A549 (cell line): ENCODE measurements around the gene LBHD2.
"Not testable (repeated sequence)": the region's sequence is repeated elsewhere in the genome, so short reads cannot be mapped to it uniquely, and the experiment has no call there.

Experiments
- BCL3 ChIP-seq: fragments of >200 bp; sonication (Bioruptor Twin); formaldehyde crosslinking; IDR thresholded peaks from 3 replicates; pipeline ENCODE4 v1.6.1; 2016
- CHD2 ChIP-seq: fragments of 150-350 bp; IDR thresholded peaks from 2 replicates; pipeline ENCODE4 v1.6.1; 2014; ENCODE audit warnings: low read length; ENCODE audit not compliant: partially characterized antibody
- CTCF ChIP-seq: fragments of >200 bp; sonication (Bioruptor Twin); formaldehyde crosslinking; IDR thresholded peaks from 3 replicates; pipeline ENCODE4 v1.5.1; 2016
- EHMT2 ChIP-seq: fragments of 200-600 bp; sonication (generic); IDR thresholded peaks from 2 replicates; pipeline ENCODE4 v1.6.1; 2016; ENCODE audit warnings: antibody characterized with exemption, low read depth, mild to moderate bottlenecking, moderate library complexity
- FOSL2 ChIP-seq, 2 experiments: fragments of 450-650 bp in 1 of 2; fragments of >200 bp in 1 of 2; sonication (Bioruptor Twin) in 1 of 2; formaldehyde crosslinking; IDR thresholded peaks; 2 replicates each; pipeline versions ENCODE4 v1.5.0 to v1.6.1; 2016 to 2020; ENCODE audit warnings: mild to moderate bottlenecking in 1 of 2, moderate library complexity in 1 of 2
- HDAC2 ChIP-seq: fragments of 200-600 bp; sonication (generic); IDR thresholded peaks from 2 replicates; pipeline ENCODE4 v1.6.1; 2016
- JUN ChIP-seq, 2 experiments: fragments of >200 bp; sonication (Bioruptor Twin); formaldehyde crosslinking; IDR thresholded peaks; 2 replicates in 1 of 2; 3 replicates in 1 of 2; pipeline ENCODE4 v1.6.1; 2016 to 2017
- JUNB ChIP-seq: fragments of >200 bp; sonication (Bioruptor Twin); formaldehyde crosslinking; IDR thresholded peaks from 2 replicates; pipeline ENCODE4 v1.6.1; 2016
- KDM1A ChIP-seq: fragments of 200-600 bp; sonication (generic); IDR thresholded peaks from 2 replicates; pipeline ENCODE4 v1.6.1; 2016; ENCODE audit warnings: low read depth, mild to moderate bottlenecking
- MYC ChIP-seq: IDR thresholded peaks from 2 replicates; pipeline ENCODE4 v1.6.1; 2012; ENCODE audit warnings: mild to moderate bottlenecking, inconsistent platforms, low read length, improper control_type of control experiment, borderline replicate concordance
- POLR2A ChIP-seq: IDR thresholded peaks from 2 replicates; pipeline ENCODE4 v1.6.1; 2012; ENCODE audit warnings: mild to moderate bottlenecking, low read length
- POLR2AphosphoS2 ChIP-seq: conservative IDR thresholded peaks from 2 replicates; pipeline ENCODE4 v1.6.1; 2012; ENCODE audit warnings: low read length, improper control_type of control experiment, inconsistent platforms
- RAD21 ChIP-seq, 2 experiments: fragments of >200 bp in 1 of 2; sonication (Bioruptor Twin) in 1 of 2; formaldehyde crosslinking in 1 of 2; IDR thresholded peaks in 1 of 2; conservative IDR thresholded peaks in 1 of 2; 2 replicates in 1 of 2; 3 replicates in 1 of 2; pipeline ENCODE4 v1.6.1; 2012 to 2018; ENCODE audit warnings: inconsistent platforms in 1 of 2
- RCOR1 ChIP-seq: fragments of 150-350 bp; IDR thresholded peaks from 2 replicates; pipeline ENCODE4 v1.6.1; 2014; ENCODE audit warnings: antibody characterized with exemption, low read length, low read depth

- not testable (repeated sequence) for TF ChIP-seq CTCF; POLR2A; FOSL2 (IDR thresholded peaks at IDR 0.05); FOSL2 (CRISPR knock-in tag; IDR thresholded peaks at IDR 0.05); RCOR1; KDM1A; POLR2AphosphoS2; EHMT2; MYC; JUN (IDR thresholded peaks at IDR 0.05); CHD2; JUNB; HDAC2; BCL3; RAD21 (conservative IDR thresholded peaks at IDR 0.05 in 1 of 2, IDR thresholded peaks at IDR 0.05 in 1 of 2)
These were observed 31.2 kb downstream of the LBHD2 start for GRCh38 chr14:103115086-103115679.
